Raji (cell line): ENCODE data around the gene SYT17.

Experiments
- POLR2A ChIP-seq: IDR thresholded peaks from 2 replicates; pipeline ENCODE4 v1.6.1; 2011; ENCODE audit warnings: low read depth, low read length, control low read depth; ENCODE audit not compliant: insufficient read depth

SYT17 gene

DNA sequence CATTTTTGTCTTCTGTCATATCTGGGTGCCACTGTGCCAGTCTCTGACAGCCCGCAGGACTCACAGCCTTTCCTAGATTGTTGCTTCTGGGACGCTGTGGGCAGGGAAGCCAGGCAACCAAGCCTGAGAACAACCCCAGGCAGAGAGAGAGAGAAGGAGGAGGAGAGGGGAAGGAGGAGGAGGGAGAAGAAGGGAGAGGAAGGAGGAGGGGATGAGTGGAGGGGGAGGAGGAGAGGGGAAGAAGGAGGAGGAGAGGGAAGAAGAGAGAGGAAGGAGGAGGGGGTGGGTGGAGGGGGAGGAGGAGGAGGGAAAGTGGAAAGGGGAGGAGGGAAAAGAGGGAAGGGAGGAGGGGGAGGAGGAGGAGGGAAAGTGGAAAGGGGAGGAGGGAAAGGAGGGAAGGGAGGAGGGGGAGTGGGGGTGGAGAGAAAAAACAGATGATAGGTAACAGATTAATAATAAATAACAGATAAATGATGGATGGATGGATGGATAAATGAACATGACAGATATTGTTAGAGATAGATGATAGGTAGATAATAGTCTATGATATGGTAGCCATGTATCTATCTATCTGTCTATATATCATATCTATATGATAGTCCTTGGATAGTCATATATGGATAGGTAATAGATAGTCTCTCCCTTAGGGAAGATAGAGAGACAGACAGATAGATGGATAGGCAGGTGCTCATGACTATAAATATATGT, 146.8 kb downstream of the SYT17 start:
- no peak for TF ChIP-seq POLR2A

DNA sequence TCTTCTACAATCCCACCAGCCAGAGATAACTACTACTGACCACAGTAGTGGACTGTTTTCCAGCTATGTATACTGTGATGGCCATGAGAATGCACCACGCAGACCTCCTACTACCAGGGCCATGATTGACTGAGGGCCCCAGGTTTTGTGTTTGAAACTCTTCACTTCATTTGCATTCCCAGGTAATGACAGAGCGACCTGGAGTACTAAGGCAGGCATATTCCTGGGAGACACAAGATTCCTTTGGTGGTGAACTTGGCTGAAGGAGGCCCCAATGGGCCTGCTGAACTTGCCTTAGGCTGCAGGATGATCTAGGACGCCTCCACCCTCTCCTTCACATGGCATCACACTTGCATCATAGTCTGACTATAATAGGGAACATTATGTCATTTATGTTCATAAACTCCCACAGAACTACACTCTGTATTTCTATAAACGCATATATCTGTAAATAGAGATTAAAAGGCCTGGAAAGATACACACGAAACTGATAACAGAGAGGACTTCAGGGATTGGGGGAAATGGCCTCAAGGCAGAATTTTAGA, 147.9 kb downstream of the SYT17 start:
- TF ChIP-seq POLR2A, result no peak

DNA sequence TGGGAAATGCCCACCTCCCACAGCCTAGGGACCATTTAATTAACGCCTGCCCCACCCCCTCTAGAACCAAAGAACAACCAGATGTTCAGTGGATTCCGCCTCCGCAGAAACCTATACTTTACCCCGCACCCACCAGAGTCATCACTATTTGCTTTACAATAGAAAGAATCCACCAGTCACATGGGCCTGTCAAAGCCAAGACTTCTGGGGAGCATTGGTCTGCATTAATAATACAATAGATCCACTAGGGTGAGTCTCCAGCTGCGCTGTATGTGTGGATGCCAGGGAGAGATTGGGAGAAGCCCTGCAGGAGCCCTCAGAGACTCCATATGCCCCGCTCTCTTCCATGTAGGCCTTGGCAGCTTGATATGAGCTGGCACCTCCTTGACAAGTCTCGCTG, 148.8 kb downstream of the SYT17 start:
- no peak for TF ChIP-seq POLR2A
